Prostate gland (tissue), 2 donors: ENCODE results near the gene SCN7A. TPM values are rescaled to one million over a fixed set of nuclear protein-coding genes. Genes with fewer than 3 reads are reported as not detected.

Source experiments
- DNase-seq: peaks from one replicate; pipeline ENCODE4 v3.0.0-alpha.2; 2019; ENCODE audit warnings: low spot score
- H3K27ac ChIP-seq, 2 donors: fragments of 200-600 bp; sonication (generic); 2 replicates each; pipeline ENCODE4 v1.5.1; 2017 to 2019
- H3K27me3 ChIP-seq: fragments of 200-600 bp; sonication (generic); replicated peaks from 2 replicates; pipeline ENCODE4 v1.5.1; 2019; ENCODE audit not compliant: insufficient read depth
- H3K36me3 ChIP-seq, 2 donors: fragments of 200-600 bp; sonication (generic); 1 replicate in 1 of 2; 2 replicates in 1 of 2; pipeline versions ENCODE4 v1.5.1 to v1.8.1; 2017 to 2019
- H3K4me1 ChIP-seq: fragments of 200-600 bp; sonication (generic); replicated peaks from 2 replicates; pipeline ENCODE4 v1.5.1; 2019
- H3K4me3 ChIP-seq, 2 donors: fragments of 200-600 bp; sonication (generic); 2 replicates each; pipeline ENCODE4 v1.5.1; 2017 to 2019
- H3K9me3 ChIP-seq: fragments of 200-600 bp; sonication (generic); 2 replicates; pipeline ENCODE4 v1.5.1; 2017
- CTCF ChIP-seq, 4 experiments: fragments of 200-600 bp in 2 of 4; fragments of 450-650 bp in 2 of 4; sonication (generic) in 2 of 4; IDR thresholded peaks; 1 replicate in 3 of 4; 2 replicates in 1 of 4; pipeline ENCODE4 v1.5.1; 2016 to 2019; ENCODE audit warnings: antibody characterized with exemption in 4 of 4, mild to moderate bottlenecking in 2 of 4, moderate library complexity in 2 of 4
- POLR2A ChIP-seq: fragments of 450-650 bp; IDR thresholded peaks from one replicate; pipeline ENCODE4 v1.6.1; 2016; ENCODE audit warnings: antibody characterized with exemption, mild to moderate bottlenecking
- POLR2AphosphoS5 ChIP-seq: sonication (generic); formaldehyde crosslinking; IDR thresholded peaks from one replicate; pipeline ENCODE4 v1.6.1; 2017; ENCODE audit warnings: antibody characterized with exemption
- WGBS: methylation state at CpG from one replicate; pipeline ENCODE4 v1.1.5; 2018; 5-methylcytosine and 5-hydroxymethylcytosine counted together
- intact Hi-C: fragments of 100-400 bp; cut with DNase I; formaldehyde crosslinking; loops from one replicate; pipeline ENCODE4 v1.14.2; 2022
- total RNA-seq, 2 donors: library from RNA; depleted of rRNA; stranded (reverse); fragments of >200 nt; gene quantifications; one replicate each; pipeline ENCODE4 v1.1.0, GENCODE V29; 2016

SCN7A gene
- total RNA-seq, 2 donors from 2014 or later = 6.3 to 16.5 TPM

- Histone ChIP-seq H3K27ac (no peak overlapping the region), H3K4me1 (no peaks in the 10 kb centered on the region), H3K36me3 (no peaks in the 10 kb centered on the region), H3K27me3 (no peaks in the 10 kb centered on the region), H3K4me3 (no peak overlapping the region), H3K9me3 (no peaks in the 10 kb centered on the region)
- intact Hi-C loops = no loop called here
- TF ChIP-seq POLR2A (no peak), POLR2AphosphoS5 (no peak), CTCF (IDR thresholded peaks at IDR 0.05) (no peak)
- DNase-seq = no peak
- WGBS = 49% methylated on average over 5 of the region's 5 CpGs
These were observed 75.0 kb downstream of the SCN7A start for GRCh38 chr2:166418853-166419615.

GRCh38 chr2:166417669-166418068 is 76.4 kb downstream of the SCN7A start:
- Histone ChIP-seq H3K36me3 (no peaks in the 10 kb centered on the region), H3K27me3 (no peaks in the 10 kb centered on the region), H3K9me3 (no peaks in the 10 kb centered on the region), H3K4me1 (no peaks in the 10 kb centered on the region), H3K4me3 (no peak overlapping the region), H3K27ac (no peak overlapping the region)
- intact Hi-C loops = no loop called here
- no peak for DNase-seq
- TF ChIP-seq CTCF (IDR thresholded peaks at IDR 0.05) (no peak), POLR2AphosphoS5 (no peak), POLR2A (no peak)
- 66% methylated on average over 2 of the region's 2 CpGs for WGBS

- Histone ChIP-seq H3K27me3 (no peaks in the 10 kb centered on the region), H3K9me3 (no peaks in the 10 kb centered on the region), H3K4me3 (no peak overlapping the region), H3K4me1 (no peaks in the 10 kb centered on the region), H3K36me3 (no peaks in the 10 kb centered on the region), H3K27ac (no peak overlapping the region)
- intact Hi-C loops = no loop called here
- WGBS = 86% methylated on average over 1 of the region's 1 CpG
- TF ChIP-seq CTCF (IDR thresholded peaks at IDR 0.05) = no peak
- TF ChIP-seq POLR2AphosphoS5 = no peak
- no peak for TF ChIP-seq POLR2A
- no peak for DNase-seq
These were observed 80.8 kb downstream of the SCN7A start for GRCh38 chr2:166413255-166413654.

GRCh38 chr2:166411473-166412230 is 82.4 kb downstream of the SCN7A start:
- no peaks in the 10 kb centered on the region for H3K9me3 ChIP-seq
- WGBS = 59% methylated on average over 6 of the region's 6 CpGs
- TF ChIP-seq POLR2A (no peak), CTCF (IDR thresholded peaks at IDR 0.05) (no peak)
- no peaks in the 10 kb centered on the region for H3K36me3 ChIP-seq
- intact Hi-C loops = no loop called here
- H3K27ac ChIP-seq = no peak overlapping the region
- DNase-seq = no peak
- no peak overlapping the region for H3K4me3 ChIP-seq
- no peaks in the 10 kb centered on the region for H3K4me1 ChIP-seq
- no peaks in the 10 kb centered on the region for H3K27me3 ChIP-seq
